PC-9 (cell line): ENCODE measurements around the gene PRAMEF15. TPM values are rescaled to one million over a fixed set of nuclear protein-coding genes. Genes with fewer than 3 reads are reported as not detected.
"Not testable (repeated sequence)": the region's sequence is repeated elsewhere in the genome, so short reads cannot be mapped to it uniquely, and the experiment has no call there.

Experiments
- BruUV-seq: library from RNA; stranded (reverse); fragments of 400-500 nt; replicated peaks from 2 replicates; lab custom pipeline; 2021; lab: Mats Ljungman, UMichigan
- CTCF ChIA-PET: fragments of 300-600 bp; sonication (Branson Sonifier 250); formaldehyde crosslinking; loops from one replicate; lab custom pipeline; 2022; ENCODE audit warnings: antibody characterized with exemption; lab: Charles Lee
- POLR2A ChIA-PET: fragments of 300-600 bp; sonication (Branson Sonifier 250); formaldehyde crosslinking; loops from one replicate; lab custom pipeline; 2022; ENCODE audit warnings: antibody characterized with exemption; ENCODE audit not compliant: unreplicated experiment; lab: Charles Lee
- DNase-seq, 2 experiments: peaks; one replicate each; pipeline versions ENCODE4 v3.0.0 to v3.0.0-alpha.2; 2015 to 2022; ENCODE audit warnings: mixed read lengths in 1 of 2
- H2AFZ ChIP-seq: fragments of 200-600 bp; sonication (generic); 2 replicates; pipeline ENCODE4 v1.8.1; 2017; ENCODE audit warnings: antibody characterized with exemption
- H3F3A ChIP-seq: fragments of 200-600 bp; sonication (generic); 2 replicates; pipeline ENCODE4 v1.8.1; 2017; ENCODE audit warnings: antibody characterized with exemption, mild to moderate bottlenecking, low read depth; ENCODE audit not compliant: insufficient read depth
- H3K27ac ChIP-seq: fragments of 200-600 bp; sonication (generic); 2 replicates; pipeline ENCODE4 v1.6.1; 2016; ENCODE audit warnings: mixed run types
- H3K27me3 ChIP-seq: fragments of 200-600 bp; sonication (generic); 2 replicates; pipeline ENCODE4 v1.6.1; 2016; ENCODE audit warnings: low read depth, mixed run types; ENCODE audit not compliant: insufficient read depth
- H3K36me3 ChIP-seq: fragments of 200-600 bp; sonication (generic); 2 replicates; pipeline ENCODE4 v1.6.1; 2016; ENCODE audit warnings: low read depth, mixed run types
- H3K4me1 ChIP-seq: fragments of 200-600 bp; sonication (generic); replicated peaks from 2 replicates; pipeline ENCODE4 v1.6.1; 2016; ENCODE audit warnings: mixed run types; ENCODE audit not compliant: insufficient read depth
- H3K4me2 ChIP-seq: fragments of 200-600 bp; sonication (generic); 2 replicates; pipeline ENCODE4 v1.6.1; 2017; ENCODE audit warnings: mixed run types
- H3K4me3 ChIP-seq: fragments of 200-600 bp; sonication (generic); 2 replicates; pipeline ENCODE4 v1.6.1; 2016; ENCODE audit warnings: mixed run types
- H3K79me2 ChIP-seq: fragments of 200-600 bp; sonication (generic); 2 replicates; pipeline ENCODE4 v1.6.1; 2017; ENCODE audit warnings: low read depth, mixed run types
- H3K9me2 ChIP-seq: fragments of 200-600 bp; sonication (generic); 2 replicates; pipeline ENCODE4 v1.8.1; 2017; ENCODE audit warnings: mild to moderate bottlenecking; ENCODE audit not compliant: insufficient read depth
- H3K9me3 ChIP-seq: fragments of 200-600 bp; sonication (generic); 2 replicates; pipeline ENCODE4 v1.8.1; 2016; ENCODE audit warnings: low read depth; ENCODE audit not compliant: insufficient read depth
- H4K20me1 ChIP-seq: fragments of 200-600 bp; sonication (generic); 2 replicates; pipeline ENCODE4 v1.8.1; 2017; ENCODE audit not compliant: insufficient read depth
- intact Hi-C: fragments of 100-400 bp; cut with micrococcal nuclease; formaldehyde crosslinking; loops from one replicate; pipeline ENCODE4 v1.10.0; 2022; ENCODE audit not compliant: unreplicated experiment
- total RNA-seq: library from RNA; stranded (reverse); gene quantifications from 2 replicates; pipeline ENCODE4 v1.2.3, GENCODE V29; 2021

The PRAMEF15 gene
- total RNA-seq, 1 experiment from 2014 or later, result not detected

DNA sequence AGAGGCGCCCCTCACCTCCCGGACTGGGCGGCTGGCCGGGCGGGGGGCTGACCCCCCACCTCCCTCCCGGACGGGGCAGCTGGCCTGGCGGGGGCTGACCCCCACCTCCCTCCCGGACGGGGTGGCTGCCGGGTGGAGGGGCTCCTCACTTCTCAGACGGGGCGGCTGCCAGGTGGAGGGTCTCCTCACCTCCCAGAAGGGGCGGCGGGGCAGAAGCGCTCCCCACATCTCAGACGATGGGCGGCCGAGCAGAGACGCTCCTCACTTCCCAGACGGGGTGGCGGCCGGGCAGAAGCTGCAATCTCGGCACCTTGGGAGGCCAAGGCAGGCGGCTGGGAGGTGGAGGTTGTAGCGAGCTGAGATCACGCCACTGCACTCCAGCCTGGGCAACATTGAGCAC, 16.7 kb upstream of the PRAMEF15 start:
- H3K4me3 ChIP-seq, intact Hi-C loops, DNase-seq, H3K4me1 ChIP-seq, H3K79me2 ChIP-seq, H3K9me3 ChIP-seq, H3K9me2 ChIP-seq, BruUV-seq, H3K27ac ChIP-seq, H3K36me3 ChIP-seq, H2AFZ ChIP-seq, CTCF ChIA-PET, H4K20me1 ChIP-seq, H3K27me3 ChIP-seq, H3K4me2 ChIP-seq, H3F3A ChIP-seq, POLR2A ChIA-PET: not testable (repeated sequence)

DNA sequence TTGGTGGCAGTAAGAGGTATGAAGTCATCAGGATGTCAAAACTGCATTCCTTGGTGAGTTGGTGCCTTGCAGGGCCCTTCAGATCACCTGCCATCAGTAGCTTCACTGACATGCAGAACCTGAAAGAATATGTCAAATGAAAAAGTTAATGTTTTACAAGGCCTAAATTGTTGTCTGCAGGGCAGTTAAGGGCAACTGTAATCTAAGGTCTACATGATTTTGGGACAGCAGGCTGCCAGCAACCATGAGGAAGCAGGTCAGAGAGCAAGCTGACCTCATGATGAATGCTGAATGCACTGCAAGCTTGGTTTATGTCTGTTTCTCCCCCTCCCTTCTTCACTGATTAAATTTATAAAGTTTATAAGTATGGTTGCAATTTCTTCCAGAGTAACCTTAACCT, 13.2 kb upstream of the PRAMEF15 start:
- H2AFZ ChIP-seq, H3K27me3 ChIP-seq, DNase-seq, H3F3A ChIP-seq, CTCF ChIA-PET, H3K4me1 ChIP-seq, BruUV-seq, H4K20me1 ChIP-seq, H3K79me2 ChIP-seq, intact Hi-C loops, H3K4me2 ChIP-seq, H3K9me3 ChIP-seq, H3K4me3 ChIP-seq, H3K9me2 ChIP-seq, H3K27ac ChIP-seq, POLR2A ChIA-PET, H3K36me3 ChIP-seq: not testable (repeated sequence)

DNA sequence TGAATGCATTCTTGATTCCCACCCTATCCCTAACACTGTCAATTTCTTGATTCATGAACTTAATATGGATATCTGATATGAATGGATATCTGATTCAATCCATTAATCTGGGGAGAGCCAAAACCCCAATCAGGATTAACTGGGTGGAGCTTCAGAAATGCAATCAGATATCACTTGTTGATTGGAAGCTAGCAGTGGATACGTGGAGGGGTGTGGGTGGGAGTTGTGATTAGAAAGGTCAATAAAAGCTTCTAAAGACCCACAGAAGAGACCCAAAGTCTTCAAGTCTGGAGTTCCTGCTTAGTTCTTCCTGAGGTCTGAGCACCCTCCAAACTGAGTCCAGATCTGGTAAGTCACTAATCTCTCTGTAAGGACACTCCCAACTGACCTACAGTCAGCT, 12.1 kb upstream of the PRAMEF15 start, which contains the start of gene PRAMEF33:
Gene PRAMEF33 (plus strand): TSS at position 301 of the 400 bp plus-strand sequence. CDS start 2,416 bp downstream, outside the sequence.
- H3K79me2 ChIP-seq, H3K4me2 ChIP-seq, BruUV-seq: not testable (repeated sequence)

DNA sequence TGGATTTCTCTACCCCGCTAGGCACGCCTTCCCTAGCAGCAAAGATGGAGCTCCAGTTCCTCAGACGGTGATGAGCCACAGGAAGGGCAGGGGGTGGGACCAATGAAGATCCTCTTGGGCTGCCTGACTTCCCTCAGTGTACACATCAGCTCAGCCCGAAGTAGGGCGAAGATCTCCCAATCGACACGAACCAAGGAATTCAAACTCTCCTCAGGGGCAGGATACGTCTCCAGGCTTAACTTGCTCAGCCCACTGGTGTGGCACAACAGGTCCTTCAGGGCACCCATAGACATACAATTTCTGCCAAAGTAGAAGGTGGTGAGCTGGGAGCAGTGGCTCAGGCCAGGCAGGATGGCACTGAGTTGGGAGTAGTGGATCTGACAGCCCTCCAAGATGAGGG, 27.1 kb downstream of the PRAMEF15 start:
- DNase-seq, H4K20me1 ChIP-seq, H3K9me2 ChIP-seq, CTCF ChIA-PET, H3K36me3 ChIP-seq, H2AFZ ChIP-seq, H3K4me1 ChIP-seq, BruUV-seq, H3K27me3 ChIP-seq, H3K9me3 ChIP-seq, intact Hi-C loops, H3K4me3 ChIP-seq, H3K4me2 ChIP-seq, H3K79me2 ChIP-seq, H3K27ac ChIP-seq, POLR2A ChIA-PET, H3F3A ChIP-seq: not testable (repeated sequence)

More for the DNA sequence above, 12.1 kb upstream of the PRAMEF15 start, which contains the start of gene PRAMEF33:
- POLR2A ChIA-PET, H3K4me1 ChIP-seq, H3K27me3 ChIP-seq, intact Hi-C loops, H3K9me3 ChIP-seq, H3K36me3 ChIP-seq, H4K20me1 ChIP-seq, H3F3A ChIP-seq, H2AFZ ChIP-seq, DNase-seq, H3K27ac ChIP-seq, H3K9me2 ChIP-seq, H3K4me3 ChIP-seq, CTCF ChIA-PET: not testable (repeated sequence)

DNA sequence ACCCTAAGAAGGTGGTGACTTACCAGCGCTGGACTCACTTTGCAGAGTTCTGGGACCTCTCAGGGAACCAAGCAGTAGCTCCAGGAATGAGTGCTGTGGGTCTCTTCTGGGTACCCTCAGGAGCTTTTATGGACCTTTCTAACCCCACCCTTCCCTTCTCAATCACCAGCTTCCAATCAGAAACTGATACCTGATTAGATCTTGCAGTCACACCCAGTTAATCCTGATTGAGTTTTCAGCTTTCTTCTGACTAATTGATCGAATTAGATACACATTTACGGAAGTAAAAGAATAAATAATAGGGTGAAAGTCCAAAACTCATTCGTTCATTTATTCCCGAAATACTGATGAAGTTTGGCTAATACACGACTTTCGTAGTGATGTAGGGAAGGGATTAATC, 31.7 kb downstream of the PRAMEF15 start, which contains the start of gene PRAMEF14:
Gene PRAMEF14 (minus strand): TSS at position 101 of the 400 bp plus-strand sequence. CDS start 1,820 bp downstream, outside the sequence.
- H3K9me2 ChIP-seq, CTCF ChIA-PET, H3K4me2 ChIP-seq, H4K20me1 ChIP-seq, H3K36me3 ChIP-seq, H2AFZ ChIP-seq, POLR2A ChIA-PET, H3K27me3 ChIP-seq, BruUV-seq, H3K79me2 ChIP-seq, DNase-seq, intact Hi-C loops, H3K27ac ChIP-seq, H3K9me3 ChIP-seq, H3K4me3 ChIP-seq, H3F3A ChIP-seq, H3K4me1 ChIP-seq: not testable (repeated sequence)

DNA sequence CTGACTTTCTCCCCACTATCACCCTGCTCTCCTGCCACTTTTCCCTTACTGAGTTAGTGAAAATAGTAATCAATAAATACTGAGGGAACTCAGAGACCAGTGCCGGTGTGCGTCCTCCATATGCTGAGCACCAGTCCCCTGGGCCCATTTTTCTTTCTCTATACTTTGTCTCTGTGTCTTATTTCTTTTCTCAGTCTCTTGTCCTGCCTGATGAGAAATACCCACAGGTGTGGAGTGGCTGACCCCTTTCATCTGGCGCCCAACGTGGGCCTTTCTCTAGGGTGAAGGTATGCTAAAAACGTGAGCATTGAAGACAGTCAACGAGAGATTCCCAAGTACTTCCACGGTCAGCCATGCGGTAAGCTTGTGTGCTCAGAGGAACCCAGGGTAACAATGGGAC, 38.1 kb downstream of the PRAMEF15 start:
- H3K36me3 ChIP-seq, H3K9me3 ChIP-seq, BruUV-seq, H3K4me1 ChIP-seq, H3K4me2 ChIP-seq, H3K4me3 ChIP-seq, H3K27ac ChIP-seq, POLR2A ChIA-PET, H3F3A ChIP-seq, CTCF ChIA-PET, H3K27me3 ChIP-seq, H3K9me2 ChIP-seq, H3K79me2 ChIP-seq, DNase-seq, intact Hi-C loops, H2AFZ ChIP-seq, H4K20me1 ChIP-seq: not testable (repeated sequence)
